ENCODE data around the gene IRF2BP1.

IRF2BP1 gene

GRCh38 chr19:45884682-45885555 is 1.0 kb downstream of the IRF2BP1 start:
- Histone ChIP-seq H3K4me3 (peak overlapping the region; percentile 69 to 87 (median 78)), H3K9ac (peak overlapping the region; percentile 81 to 95 (median 88)), H3K4me2 (peak overlapping the region; percentile 90 to 100 (median 98)), H3K4me1 (peaks cover 35 to 53% (median 47%) of the 10 kb centered on the region in 10 experiments), H3K9me3 (replicated peaks in 1 of 11) (no peaks in the 10 kb centered on the region), H3K27ac (peak overlapping the region; percentile 75 to 92 (median 89); a peak in 21 of 22 replicates), H3K36me3 (peaks cover 0 to 26% (median 15%) of the 10 kb centered on the region in 11 experiments; a peak in 16 of 22 replicates), H4K20me1 (peaks cover 26 to 47% (median 36%) of the 10 kb centered on the region in 11 experiments; a peak in 20 of 22 replicates), H3K27me3 (no peaks in the 10 kb centered on the region)
- TF ChIP-seq Cebpa-rat (IDR thresholded peaks at IDR 0.05) = no peak

GRCh38 chr19:45883881-45884681 is 1.9 kb downstream of the IRF2BP1 start:
- H3K4me3 ChIP-seq = peak overlapping the region in 7 of 10 experiments; percentile 8 to 87 (median 78); a peak in 8 of 20 replicates
- peaks cover 0 to 18% (median 12%) of the 10 kb centered on the region in 11 experiments; a peak in 13 of 22 replicates for H3K36me3 ChIP-seq
- 0 out of 22 replicates have a peak, but pooled peaks cover 0 to 5% (median 0%) of the 10 kb centered on the region in 11 experiments for H3K27me3 ChIP-seq
- no peak overlapping the region for H3K27ac ChIP-seq
- H3K4me2 ChIP-seq = peak overlapping the region; percentile 90 to 100 (median 98)
- H3K4me1 ChIP-seq = peaks cover 35 to 59% (median 52%) of the 10 kb centered on the region in 10 experiments
- H3K9me3 ChIP-seq (replicated peaks in 1 of 11) = no peaks in the 10 kb centered on the region
- H3K9ac ChIP-seq = peak overlapping the region; percentile 11 to 95 (median 88); a peak in 16 of 22 replicates
- TF ChIP-seq Cebpa-rat (IDR thresholded peaks at IDR 0.05) = no peak
- peaks cover 26 to 47% (median 36%) of the 10 kb centered on the region in 11 experiments; a peak in 20 of 22 replicates for H4K20me1 ChIP-seq

- Histone ChIP-seq H4K20me1 (peaks cover 26 to 47% (median 36%) of the 10 kb centered on the region in 11 experiments; a peak in 20 of 22 replicates), H3K4me2 (peak overlapping the region; percentile 90 to 100 (median 98)), H3K4me1 (peaks cover 35 to 65% (median 57%) of the 10 kb centered on the region in 10 experiments), H3K27ac (no peak overlapping the region), H3K27me3 (0 out of 22 replicates have a peak, but pooled peaks cover 0 to 9% (median 0%) of the 10 kb centered on the region in 11 experiments), H3K9ac (peak overlapping the region in 10 of 11 experiments; percentile 11 to 95 (median 66); a peak in 12 of 22 replicates), H3K36me3 (peaks cover 0 to 13% (median 11%) of the 10 kb centered on the region in 11 experiments; a peak in 11 of 22 replicates), H3K9me3 (replicated peaks in 1 of 11) (no peaks in the 10 kb centered on the region), H3K4me3 (peak overlapping the region in 3 of 10 experiments; percentile 8 to 84 (median 32); a peak in 3 of 20 replicates)
- TF ChIP-seq Cebpa-rat (IDR thresholded peaks at IDR 0.05) = no peak
Observed at GRCh38 chr19:45883586-45883880, 2.4 kb downstream of the IRF2BP1 start.

- Histone ChIP-seq H3K4me3 (peak overlapping the region; percentile 20 to 59 (median 46); a peak in 19 of 20 replicates), H4K20me1 (peaks cover 26 to 47% (median 36%) of the 10 kb centered on the region in 11 experiments; a peak in 20 of 22 replicates), H3K27ac (peak overlapping the region in 1 of 11 experiments; percentile 17; a peak in 1 of 22 replicates), H3K9me3 (replicated peaks in 1 of 11) (no peaks in the 10 kb centered on the region), H3K4me2 (peak overlapping the region; percentile 72 to 95 (median 88)), H3K36me3 (peaks cover 0 to 13% (median 11%) of the 10 kb centered on the region in 11 experiments; a peak in 11 of 22 replicates), H3K9ac (peak overlapping the region in 9 of 11 experiments; percentile 23 to 67 (median 53); a peak in 14 of 22 replicates), H3K4me1 (peaks cover 35 to 71% (median 63%) of the 10 kb centered on the region in 10 experiments), H3K27me3 (0 out of 22 replicates have a peak, but pooled peaks cover 0 to 10% (median 0%) of the 10 kb centered on the region in 11 experiments)
- TF ChIP-seq Cebpa-rat (IDR thresholded peaks at IDR 0.05) = no peak
Observed at GRCh38 chr19:45882652-45883585, 3.0 kb downstream of the IRF2BP1 start.

GRCh38 chr19:45881909-45882528 is 3.9 kb downstream of the IRF2BP1 start:
- H4K20me1 ChIP-seq = peaks cover 26 to 47% (median 36%) of the 10 kb centered on the region in 11 experiments; a peak in 20 of 22 replicates
- H3K4me1 ChIP-seq = peaks cover 39 to 75% (median 65%) of the 10 kb centered on the region in 10 experiments
- no peak overlapping the region for H3K4me3 ChIP-seq
- peak overlapping the region; percentile 72 to 95 (median 88) for H3K4me2 ChIP-seq
- peak overlapping the region in 5 of 11 experiments; percentile 37 to 67 (median 54); a peak in 5 of 22 replicates for H3K9ac ChIP-seq
- no peaks in the 10 kb centered on the region for H3K9me3 ChIP-seq (replicated peaks in 1 of 11)
- no peak for TF ChIP-seq Cebpa-rat (IDR thresholded peaks at IDR 0.05)
- no peak overlapping the region for H3K27ac ChIP-seq
- peaks cover 0 to 13% (median 11%) of the 10 kb centered on the region in 11 experiments; a peak in 11 of 22 replicates for H3K36me3 ChIP-seq
- 0 out of 22 replicates have a peak, but pooled peaks cover 0 to 10% (median 0%) of the 10 kb centered on the region in 11 experiments for H3K27me3 ChIP-seq

GRCh38 chr19:45881082-45881908 is 4.6 kb downstream of the IRF2BP1 start:
- Histone ChIP-seq H3K4me3 (no peak overlapping the region), H4K20me1 (peaks cover 26 to 47% (median 36%) of the 10 kb centered on the region in 11 experiments; a peak in 20 of 22 replicates), H3K4me2 (peak overlapping the region in 6 of 11 experiments; percentile 9 to 95 (median 84); a peak in 7 of 22 replicates), H3K9me3 (replicated peaks in 1 of 11) (no peaks in the 10 kb centered on the region), H3K36me3 (peaks cover 0 to 13% (median 11%) of the 10 kb centered on the region in 11 experiments; a peak in 11 of 22 replicates), H3K27ac (no peak overlapping the region), H3K27me3 (peaks cover 0 to 12% (median 0%) of the 10 kb centered on the region in 11 experiments; a peak in 2 of 22 replicates), H3K4me1 (peaks cover 45 to 80% (median 70%) of the 10 kb centered on the region in 10 experiments), H3K9ac (peak overlapping the region in 1 of 11 experiments; percentile 49; a peak in 1 of 22 replicates)
- no peak for TF ChIP-seq Cebpa-rat (IDR thresholded peaks at IDR 0.05)
